ENCODE data around the gene GADD45G.

Gene GADD45G

DNA sequence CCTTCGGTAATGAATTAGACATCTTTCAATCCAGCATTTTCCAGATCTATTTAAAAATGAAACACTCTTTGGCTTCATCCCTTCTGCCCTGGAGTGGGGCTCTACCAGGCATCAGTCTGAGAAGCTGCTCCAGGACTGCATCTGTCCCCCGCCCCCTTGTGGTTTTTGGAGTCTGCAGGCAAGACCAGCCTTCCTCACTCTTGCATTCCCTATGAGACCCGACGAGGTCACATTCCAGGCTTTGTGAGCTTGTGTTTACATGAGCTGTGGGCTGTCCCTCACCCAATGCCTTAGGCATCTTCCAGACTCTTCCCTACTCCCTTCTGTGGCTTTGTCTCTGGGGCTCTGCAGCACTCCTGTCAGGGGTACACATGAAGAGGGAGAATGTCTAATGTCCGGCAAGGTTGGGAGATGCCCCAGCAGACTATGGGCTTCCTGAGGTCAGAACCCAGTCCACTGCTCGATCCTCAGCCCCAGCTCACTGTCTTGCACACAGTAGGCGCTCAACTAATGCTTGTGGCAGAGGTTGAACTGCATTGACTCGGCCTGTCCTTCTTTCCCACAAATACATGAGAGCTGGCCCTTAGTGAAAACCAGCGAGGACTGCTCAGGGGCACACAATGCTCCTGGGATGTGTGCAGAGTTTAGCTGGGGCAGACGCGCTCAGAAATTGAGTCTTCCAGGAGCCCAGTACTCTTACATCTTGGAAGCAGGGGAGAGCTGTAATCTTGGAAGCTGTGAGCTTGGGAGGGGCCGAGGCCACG is 11.7 kb upstream of the GADD45G start:
- no peak for DNase-seq

DNA sequence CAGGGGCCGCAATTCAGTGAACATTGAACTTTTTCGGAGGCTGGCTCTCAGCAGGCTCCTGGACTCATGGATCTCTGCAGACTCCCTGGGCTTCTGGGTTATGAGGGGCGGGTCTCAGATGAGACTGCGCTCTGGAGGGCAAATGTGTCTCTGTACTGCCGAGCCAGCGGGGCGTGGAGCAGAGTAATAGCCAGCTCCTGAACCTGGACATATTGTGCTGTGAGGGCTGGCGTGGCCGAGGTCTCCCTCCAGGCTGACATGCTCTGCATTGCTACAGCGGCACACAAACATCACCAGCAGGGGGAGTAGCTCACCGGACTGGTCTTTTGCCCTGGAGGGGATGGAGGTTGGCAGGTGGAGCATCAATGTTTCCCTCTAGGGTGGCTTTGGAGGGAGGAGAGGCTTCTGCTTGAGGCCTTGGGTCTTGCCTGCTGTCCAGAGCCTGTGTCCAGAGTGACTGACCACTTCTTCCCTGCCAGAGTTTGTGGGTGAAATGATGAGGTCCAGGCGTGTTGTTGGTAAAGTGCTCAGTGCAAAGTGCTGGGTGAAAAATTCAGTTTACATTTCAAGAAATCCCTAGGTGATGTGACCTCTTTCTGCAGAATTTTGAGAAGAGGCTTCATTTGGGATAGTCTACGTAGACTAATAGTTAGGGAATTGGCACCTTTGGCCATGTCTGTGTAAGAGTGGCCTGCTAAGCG is 10.9 kb upstream of the GADD45G start:
- DNase-seq, result peak in 1 of 2 experiments; percentile 33

GRCh38 chr9:89594811-89595550 is 9.8 kb upstream of the GADD45G start:
- DNase-seq, result no peak

DNA sequence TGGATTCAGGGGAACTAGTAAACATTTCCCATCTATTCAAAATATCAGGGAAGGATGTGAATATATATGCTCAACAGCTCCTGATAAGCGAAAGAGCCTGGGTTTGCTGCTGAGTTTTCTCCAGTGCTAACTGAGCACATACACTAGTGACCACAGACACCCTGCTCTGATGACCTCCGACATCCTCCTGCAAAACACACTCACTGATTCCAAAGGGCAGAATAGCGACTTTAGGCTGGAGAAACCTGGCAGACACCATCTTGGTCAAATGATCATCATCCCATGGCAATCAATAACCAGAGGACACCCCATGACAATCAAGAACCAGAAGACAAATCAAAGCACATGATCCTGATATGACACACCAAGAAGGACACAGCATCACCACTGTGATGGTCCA is 9.2 kb upstream of the GADD45G start:
- DNase-seq, result no peak

DNA sequence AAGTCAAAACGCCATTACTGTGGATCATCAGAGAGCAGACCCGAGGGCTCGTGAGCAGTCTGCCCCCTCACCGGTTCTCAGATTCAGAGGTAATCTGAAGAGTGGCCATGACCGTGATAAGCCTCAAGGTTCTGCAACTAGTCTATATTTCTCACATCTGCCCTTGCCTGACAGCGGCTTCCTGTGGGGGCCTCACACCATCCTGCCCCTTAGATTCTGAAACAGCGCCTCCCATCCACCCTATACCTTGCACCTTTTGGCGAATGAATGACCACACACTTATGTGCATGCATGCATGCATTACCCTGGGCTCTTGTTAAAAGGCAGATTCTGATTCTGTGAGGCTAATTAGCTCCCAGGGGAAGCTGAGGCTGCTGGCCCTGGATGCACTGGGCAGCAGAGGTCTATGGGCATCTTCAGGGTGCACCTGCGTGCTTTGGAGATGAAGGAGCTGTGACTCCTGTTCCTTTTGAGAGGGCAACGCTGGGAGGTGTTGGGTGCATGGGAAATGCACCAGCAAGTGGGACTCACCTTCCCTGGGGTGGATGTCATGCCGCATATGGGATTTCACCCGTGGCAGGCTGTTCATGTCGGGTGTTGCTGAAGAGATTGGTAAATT is 7.8 kb upstream of the GADD45G start:
- no peak for DNase-seq

DNA sequence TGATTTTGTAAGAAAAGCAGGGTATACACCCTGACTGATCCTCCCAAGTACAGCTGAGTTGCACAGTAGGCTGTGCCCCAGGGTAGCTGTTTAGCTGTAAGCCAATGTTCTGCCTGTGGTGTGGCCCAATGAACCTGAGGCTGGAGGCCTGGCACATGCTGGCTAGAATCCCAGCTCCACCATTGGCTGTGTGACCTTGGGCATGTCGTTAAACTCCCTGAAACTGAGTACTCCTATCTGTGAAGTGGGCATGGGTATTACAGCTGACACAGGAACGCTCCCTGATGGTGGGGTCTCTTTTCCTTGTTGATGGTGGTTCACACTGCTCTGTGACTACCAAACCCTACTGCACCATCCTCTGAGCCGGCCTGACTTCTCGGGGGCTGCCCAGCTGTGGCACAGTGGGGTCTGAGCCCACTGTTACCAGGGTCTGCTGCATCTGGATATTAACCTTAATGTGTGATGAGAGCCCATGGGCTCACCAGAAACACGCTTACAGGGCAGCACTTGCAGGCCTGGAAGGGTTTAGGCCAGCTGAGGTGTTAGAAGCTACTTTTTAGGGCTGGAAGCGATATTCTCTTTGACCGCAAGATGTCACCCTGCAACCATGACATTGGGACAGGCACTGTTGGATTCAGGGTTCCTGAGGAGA is 7.0 kb upstream of the GADD45G start:
- peak in 1 of 2 experiments; percentile 34 for DNase-seq

- DNase-seq, result no peak
Measured at GRCh38 chr9:89598363-89598713, 6.5 kb upstream of the GADD45G start.

- no peak for DNase-seq
Measured at GRCh38 chr9:89598926-89599325, 5.9 kb upstream of the GADD45G start.

DNA sequence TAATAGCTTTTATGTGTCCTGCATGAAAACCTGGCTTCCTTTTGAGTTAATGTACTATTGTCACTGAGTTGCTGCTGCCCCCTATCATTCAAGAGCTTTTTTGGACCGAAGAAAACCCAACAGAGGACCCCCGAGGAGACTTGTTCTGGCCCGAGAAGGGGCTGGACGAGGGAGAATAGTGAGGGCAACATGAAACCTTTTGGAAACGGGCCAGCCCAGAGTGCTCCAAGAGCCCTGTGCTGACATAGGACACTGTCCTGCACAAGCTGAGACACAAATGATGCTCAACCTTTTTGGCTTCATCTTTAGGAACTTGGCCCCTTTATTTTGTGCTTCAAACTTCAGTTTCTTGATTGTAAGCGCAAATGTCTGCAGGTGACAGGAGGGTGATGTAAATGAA is 4.0 kb upstream of the GADD45G start:
- no peak for DNase-seq

GRCh38 chr9:89601306-89601705 is 3.5 kb upstream of the GADD45G start:
- no peak for DNase-seq

DNA sequence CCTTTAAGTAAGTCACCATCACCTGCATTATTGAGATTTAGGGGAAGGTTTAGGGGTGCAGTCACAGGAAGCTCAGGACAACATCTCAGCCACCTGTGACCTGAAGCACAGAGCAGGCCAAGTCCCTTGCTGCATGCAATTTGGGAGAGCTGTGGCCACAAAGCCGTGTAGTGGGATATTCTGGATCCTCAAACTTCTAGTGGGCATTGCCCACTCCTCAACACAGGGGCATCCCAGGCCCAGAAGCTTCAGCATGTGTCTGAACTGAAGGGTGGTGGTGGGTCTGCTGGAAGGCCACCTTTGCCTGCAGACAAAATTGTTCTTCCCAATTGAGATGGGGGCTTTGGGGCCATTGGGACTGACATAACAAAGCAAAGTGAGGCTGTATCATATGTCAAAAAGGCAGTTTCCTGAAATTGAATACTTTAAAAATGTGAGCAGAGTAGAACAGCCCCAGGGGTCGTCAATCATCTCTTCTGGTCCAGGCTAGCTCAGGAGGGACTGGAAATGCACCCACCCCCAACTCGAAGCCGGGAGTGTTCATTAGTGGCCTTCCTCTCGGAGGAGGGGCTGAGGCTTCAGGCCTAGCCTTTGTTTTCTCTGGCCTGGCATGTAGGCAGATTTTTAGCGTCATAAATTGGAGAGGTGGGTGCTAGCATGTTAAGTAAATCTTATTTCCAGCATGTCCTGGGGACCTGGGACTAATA is 2.8 kb upstream of the GADD45G start:
- DNase-seq, result no peak

GRCh38 chr9:89602978-89603766 is 1.6 kb upstream of the GADD45G start:
- peak; percentile 85 to 93 for DNase-seq

DNA sequence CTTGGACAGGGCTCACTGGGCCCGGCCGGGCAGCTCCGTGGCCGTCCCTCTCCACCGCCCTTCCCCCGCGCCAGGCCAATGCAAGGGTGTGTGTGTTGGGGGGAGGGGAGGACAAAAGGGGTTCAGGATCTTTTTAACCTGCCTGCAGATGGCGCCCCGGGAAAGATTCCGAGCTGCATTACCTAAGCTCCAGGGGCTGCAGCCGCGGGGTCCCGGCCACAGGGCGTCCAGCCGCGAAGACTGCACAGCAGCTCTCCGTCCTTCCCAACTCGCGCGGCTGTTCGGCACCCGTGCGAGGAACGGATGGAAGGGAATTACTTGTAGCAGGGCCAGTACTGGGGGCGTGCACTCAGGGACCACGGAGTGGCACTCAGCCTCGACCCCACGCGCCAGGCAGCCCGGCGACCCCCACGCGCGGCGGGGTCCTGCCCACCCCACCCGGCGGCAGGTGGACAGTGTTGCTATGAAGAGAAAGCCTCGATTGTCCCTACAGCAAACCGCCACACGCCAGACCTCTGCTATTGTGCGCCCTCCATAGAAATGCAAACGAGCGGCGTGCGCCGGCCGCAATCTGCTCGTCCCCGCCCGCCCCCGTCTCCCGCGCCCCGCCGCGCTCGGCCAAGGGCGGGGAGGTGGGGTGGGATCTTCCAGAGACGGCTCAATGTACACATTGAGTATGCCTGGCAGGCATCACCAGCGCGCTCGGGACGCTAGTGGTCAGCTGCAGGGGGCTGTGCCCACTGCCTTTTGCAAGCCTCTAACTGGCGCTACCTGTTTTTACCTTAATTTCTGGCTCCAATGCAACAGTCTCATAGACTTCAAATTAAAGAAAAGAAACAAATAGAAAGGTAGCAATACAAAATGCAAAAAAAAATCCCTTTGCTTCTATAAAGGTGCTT is 796 bp upstream of the GADD45G start:
- DNase-seq, result peak; percentile 72 to 83

- DNase-seq, result no peak
Measured at GRCh38 chr9:89605465-89606048, 745 bp downstream of the GADD45G start.

DNA sequence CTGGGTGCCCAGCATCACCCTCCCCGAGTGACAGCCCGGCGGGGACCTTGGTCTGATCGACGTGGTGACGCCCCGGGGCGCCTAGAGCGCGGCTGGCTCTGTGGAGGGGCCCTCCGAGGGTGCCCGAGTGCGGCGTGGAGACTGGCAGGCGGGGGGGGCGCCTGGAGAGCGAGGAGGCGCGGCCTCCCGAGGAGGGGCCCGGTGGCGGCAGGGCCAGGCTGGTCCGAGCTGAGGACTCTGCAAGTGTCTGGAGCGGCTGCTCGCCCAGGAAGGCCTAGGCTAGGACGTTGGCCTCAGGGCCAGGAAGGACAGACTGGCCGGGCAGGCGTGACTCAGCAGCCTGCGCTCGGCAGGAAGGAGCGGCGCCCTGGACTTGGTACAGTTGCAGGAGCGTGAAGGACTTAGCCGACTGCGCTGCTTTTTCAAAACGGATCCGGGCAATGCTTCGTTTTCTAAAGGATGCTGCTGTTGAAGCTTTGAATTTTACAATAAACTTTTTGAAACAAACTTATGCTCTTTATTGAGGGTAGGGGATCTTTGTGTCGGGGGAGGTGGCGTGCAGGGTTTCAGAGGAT is 1.3 kb downstream of the GADD45G start:
- no peak for DNase-seq

DNA sequence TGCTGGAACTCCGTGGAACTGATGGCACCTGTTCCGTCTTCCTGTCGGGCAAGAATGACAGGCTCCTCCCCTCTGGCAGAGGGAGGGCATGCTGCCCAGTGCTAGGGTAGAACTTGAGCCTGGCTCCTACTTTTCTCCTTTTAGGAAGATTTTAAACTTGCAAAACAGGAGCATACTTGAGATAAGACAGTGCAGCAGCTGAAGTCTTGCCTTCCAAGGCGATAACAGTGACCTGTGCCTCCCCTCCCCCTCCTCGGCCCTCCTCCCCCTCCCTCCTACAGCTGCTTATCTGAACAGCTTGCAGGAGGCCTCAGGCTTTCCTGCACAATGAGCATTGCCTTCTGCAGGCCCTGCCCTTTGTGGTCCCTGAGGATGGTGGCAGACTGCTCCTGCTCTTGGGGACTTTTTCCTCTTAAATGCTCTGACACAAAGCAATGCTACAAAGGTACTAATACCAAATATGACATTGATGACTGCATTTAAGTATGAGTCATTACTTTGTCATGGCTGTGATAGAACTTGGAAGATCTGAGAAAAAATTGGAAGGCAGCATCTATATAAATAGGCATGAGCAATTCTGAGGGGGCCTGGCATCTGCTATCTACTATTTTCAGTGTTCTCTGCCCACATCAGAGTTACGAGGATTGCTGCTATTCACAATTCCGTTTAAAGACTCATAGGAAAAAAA is 2.0 kb downstream of the GADD45G start:
- DNase-seq, result no peak

DNA sequence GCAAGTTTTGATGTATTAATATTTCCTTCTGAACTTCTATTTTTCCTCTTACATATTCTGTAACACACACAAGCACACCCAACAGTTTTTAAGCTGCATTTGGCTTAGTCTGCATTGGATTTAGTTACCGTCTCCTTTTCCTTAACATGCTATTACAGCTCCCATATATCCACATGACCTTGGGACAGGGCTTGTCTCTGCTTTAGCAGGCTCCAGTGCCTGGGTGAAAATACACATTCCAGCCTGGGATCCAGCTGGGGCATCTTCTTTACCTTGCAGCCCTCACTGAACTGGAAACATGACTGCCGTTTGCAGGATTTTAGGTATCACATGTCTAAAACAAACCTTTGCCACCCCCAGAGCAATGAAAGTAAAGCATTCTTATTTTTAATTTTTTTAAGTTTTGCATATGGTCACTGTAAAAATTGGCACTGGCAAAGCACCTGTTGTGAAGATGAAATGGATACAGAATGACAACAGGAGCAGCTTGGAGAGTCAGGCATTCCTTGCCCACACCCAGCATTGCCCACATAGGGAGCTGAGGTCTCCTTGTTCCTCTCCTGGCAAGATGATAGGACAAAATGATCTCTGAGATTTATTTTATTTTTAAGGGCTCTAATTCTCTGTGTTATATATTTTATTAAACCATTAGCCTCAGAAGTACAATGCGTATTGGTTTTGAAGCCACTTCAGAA is 4.0 kb downstream of the GADD45G start:
- no peak for DNase-seq

DNA sequence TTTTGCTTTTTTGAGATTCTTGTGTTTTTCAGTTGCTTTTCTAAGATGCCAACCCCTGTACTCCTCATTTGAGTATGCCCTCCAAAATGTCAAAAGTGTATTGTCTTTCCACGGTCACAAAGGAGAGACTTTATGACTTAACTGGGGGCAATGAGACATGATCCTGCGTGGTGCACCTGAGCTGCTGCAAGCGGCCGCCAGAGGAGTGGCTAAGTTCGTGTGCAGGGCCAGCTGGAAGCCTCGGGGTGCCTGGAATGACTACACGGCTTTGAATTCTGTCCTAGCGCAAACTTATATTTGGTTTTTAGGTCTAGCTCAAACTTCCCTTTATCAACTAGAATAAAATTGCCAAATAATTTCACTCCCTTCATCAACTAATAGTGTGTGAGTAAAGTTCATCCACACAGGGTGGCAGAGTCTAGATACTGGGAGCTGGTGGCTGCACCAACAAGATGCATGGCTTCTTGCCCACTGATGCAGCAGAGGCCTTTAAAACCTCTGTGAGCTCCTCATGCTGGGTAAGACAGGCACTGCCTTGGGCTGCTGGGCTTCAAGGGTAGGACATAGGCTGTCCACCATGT is 4.7 kb downstream of the GADD45G start:
- DNase-seq, result no peak
